ENCODE data around the gene GMPR2.

GRCh38 chr14:24247422-24247821 lies 14.7 kb downstream of the GMPR2 start:
- no peak for TF ChIP-seq CTCF (IDR thresholded peaks at IDR 0.05)
- no peak for TF ChIP-seq POLR2A (IDR thresholded peaks at IDR 0.05)

Measured in breast epithelium (tissue), 3 donors.